Inferior parietal cortex (tissue), 1 donor: ENCODE results near the gene CBFA2T3.

ENCODE experiments used
- DNase-seq: peaks from one replicate; pipeline ENCODE4 v3.0.0-alpha.2; 2016; ENCODE audit errors: extremely low spot score

Gene CBFA2T3

GRCh38 chr16:88859381-88860091 lies 117.5 kb downstream of the CBFA2T3 start:
- no peak for DNase-seq

- peak; percentile 74 for DNase-seq
Measured at GRCh38 chr16:88857728-88858339, 119.2 kb downstream of the CBFA2T3 start.

- DNase-seq: peak; percentile 93
Measured at GRCh38 chr16:88856828-88857727, 119.9 kb downstream of the CBFA2T3 start, which contains the start of the genes GALNS and TRAPPC2L. Gene GALNS, minus strand, starts transcription at chr16:88856947. Its CDS starts 70 bp downstream, at chr16:88856877. Gene TRAPPC2L, plus strand, starts transcription at chr16:88857127. Its CDS starts 24 bp downstream, at chr16:88857151.

GRCh38 chr16:88856122-88856827 lies 120.7 kb downstream of the CBFA2T3 start:
- DNase-seq: no peak

- DNase-seq: no peak
Measured at GRCh38 chr16:88855736-88856121, 121.3 kb downstream of the CBFA2T3 start.

- no peak for DNase-seq
Measured at GRCh38 chr16:88855176-88855575, 121.8 kb downstream of the CBFA2T3 start.

- no peak for DNase-seq
Measured at GRCh38 chr16:88854306-88855111, 122.5 kb downstream of the CBFA2T3 start.

GRCh38 chr16:88853325-88853941 lies 123.6 kb downstream of the CBFA2T3 start:
- DNase-seq: no peak

- no peak for DNase-seq
Measured at GRCh38 chr16:88851616-88852015, 125.4 kb downstream of the CBFA2T3 start.

GRCh38 chr16:88850531-88851199 lies 126.3 kb downstream of the CBFA2T3 start:
- no peak for DNase-seq

GRCh38 chr16:88848557-88848956 lies 128.4 kb downstream of the CBFA2T3 start:
- no peak for DNase-seq

- DNase-seq: no peak
Measured at GRCh38 chr16:88847654-88848053, 129.4 kb downstream of the CBFA2T3 start.

- DNase-seq: no peak
Measured at GRCh38 chr16:88846088-88846487, 130.9 kb downstream of the CBFA2T3 start.

GRCh38 chr16:88844419-88845036 lies 132.5 kb downstream of the CBFA2T3 start:
- DNase-seq: no peak

- no peak for DNase-seq
Measured at GRCh38 chr16:88843256-88843655, 133.8 kb downstream of the CBFA2T3 start.

GRCh38 chr16:88842806-88843205 lies 134.2 kb downstream of the CBFA2T3 start:
- no peak for DNase-seq

- DNase-seq: no peak
Measured at GRCh38 chr16:88842308-88842756, 134.7 kb downstream of the CBFA2T3 start.

GRCh38 chr16:88841521-88842307 lies 135.3 kb downstream of the CBFA2T3 start:
- no peak for DNase-seq
